ENCODE results near the gene LYST. TPM values are rescaled to one million over a fixed set of nuclear protein-coding genes. Genes with fewer than 3 reads are reported as not detected.
"Not testable (repeated sequence)": the region's sequence is repeated elsewhere in the genome, so short reads cannot be mapped to it uniquely, and the experiment has no call there.

Gene LYST
- total RNA-seq, 2 experiments from 2014 or later, result 19.0 to 21.1 TPM

- CTCF ChIA-PET, result interaction anchor here (0.6 to 1.2 kb wide), 2 partner anchors 29 to 104 kb away, joined by 3 read pairs; no protein-coding TSS in a partner anchor
- H3K27ac Mint-ChIP-seq, result no peak overlapping the region
- no peak overlapping the region for H3K4me3 Mint-ChIP-seq
- H3K27me3 Mint-ChIP-seq (ENCODE audit: low read depth), result peaks cover 6% of the 10 kb centered on the region
- no peaks in the 10 kb centered on the region for H3K36me3 Mint-ChIP-seq (ENCODE audit: low read depth)
- H3K4me1 Mint-ChIP-seq (ENCODE audit: low read depth), result peaks cover 9% of the 10 kb centered on the region
- no peak for DNase-seq
- no peaks in the 10 kb centered on the region for H3K9me3 Mint-ChIP-seq
- intact Hi-C loops (cut with micrococcal nuclease), result no loop called here
Observed at GRCh38 chr1:235631816-235632215, 234.9 kb downstream of the LYST start.

GRCh38 chr1:235628316-235629005 is 238.2 kb downstream of the LYST start:
- Mint-ChIP-seq H3K27me3 (ENCODE audit: low read depth) (peaks cover 7% of the 10 kb centered on the region), H3K9me3 (no peaks in the 10 kb centered on the region), H3K4me3 (no peak overlapping the region), H3K36me3 (ENCODE audit: low read depth) (no peaks in the 10 kb centered on the region), H3K4me1 (ENCODE audit: low read depth) (peaks cover 9% of the 10 kb centered on the region), H3K27ac (no peak overlapping the region)
- CTCF ChIA-PET, result interaction anchor here (0.7 kb wide), 1 partner anchor 136 kb away, joined by 4 read pairs; no protein-coding TSS in a partner anchor
- intact Hi-C loops (cut with micrococcal nuclease), result no loop called here
- no peak for DNase-seq

DNA sequence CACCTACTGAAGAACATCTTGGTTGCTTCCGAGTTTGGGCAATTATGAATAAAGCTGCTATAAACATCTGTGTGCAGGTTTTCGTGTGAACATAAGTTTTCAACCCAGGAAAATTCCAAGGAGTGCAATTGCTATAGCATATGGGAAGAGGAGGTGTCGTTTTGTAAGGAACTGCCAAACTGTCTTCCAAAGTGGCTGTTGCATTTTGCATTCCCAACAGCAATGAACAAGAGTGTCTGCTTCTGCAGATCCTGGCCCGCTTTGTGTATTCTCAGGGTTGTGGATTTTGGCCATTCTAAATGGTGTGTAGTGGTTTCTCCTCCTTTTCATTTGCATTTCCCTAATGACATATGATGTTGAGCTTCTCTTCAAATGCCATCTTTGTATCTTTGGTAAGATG is 240.9 kb downstream of the LYST start:
- Mint-ChIP-seq H3K9me3 (no peaks in the 10 kb centered on the region), H3K36me3 (ENCODE audit: low read depth) (no peaks in the 10 kb centered on the region), H3K27ac (no peak overlapping the region), H3K4me1 (ENCODE audit: low read depth) (no peaks in the 10 kb centered on the region), H3K27me3 (ENCODE audit: low read depth) (peaks cover 9% of the 10 kb centered on the region), H3K4me3 (no peak overlapping the region)
- CTCF ChIA-PET, result interaction anchor here (0.5 kb wide), 1 partner anchor 138 kb away, joined by 4 read pairs; no protein-coding TSS in a partner anchor
- DNase-seq, result no peak
- intact Hi-C loops (cut with micrococcal nuclease), result no loop called here

GRCh38 chr1:235625340-235625739 is 241.4 kb downstream of the LYST start:
- H3K4me1 Mint-ChIP-seq (ENCODE audit: low read depth), result no peaks in the 10 kb centered on the region
- intact Hi-C loops (cut with micrococcal nuclease), result no loop called here
- H3K9me3 Mint-ChIP-seq, result no peaks in the 10 kb centered on the region
- peaks cover 9% of the 10 kb centered on the region for H3K27me3 Mint-ChIP-seq (ENCODE audit: low read depth)
- H3K36me3 Mint-ChIP-seq (ENCODE audit: low read depth), result no peaks in the 10 kb centered on the region
- H3K27ac Mint-ChIP-seq, result no peak overlapping the region
- H3K4me3 Mint-ChIP-seq, result no peak overlapping the region
- CTCF ChIA-PET, result no interaction called here
- DNase-seq, result no peak

DNA sequence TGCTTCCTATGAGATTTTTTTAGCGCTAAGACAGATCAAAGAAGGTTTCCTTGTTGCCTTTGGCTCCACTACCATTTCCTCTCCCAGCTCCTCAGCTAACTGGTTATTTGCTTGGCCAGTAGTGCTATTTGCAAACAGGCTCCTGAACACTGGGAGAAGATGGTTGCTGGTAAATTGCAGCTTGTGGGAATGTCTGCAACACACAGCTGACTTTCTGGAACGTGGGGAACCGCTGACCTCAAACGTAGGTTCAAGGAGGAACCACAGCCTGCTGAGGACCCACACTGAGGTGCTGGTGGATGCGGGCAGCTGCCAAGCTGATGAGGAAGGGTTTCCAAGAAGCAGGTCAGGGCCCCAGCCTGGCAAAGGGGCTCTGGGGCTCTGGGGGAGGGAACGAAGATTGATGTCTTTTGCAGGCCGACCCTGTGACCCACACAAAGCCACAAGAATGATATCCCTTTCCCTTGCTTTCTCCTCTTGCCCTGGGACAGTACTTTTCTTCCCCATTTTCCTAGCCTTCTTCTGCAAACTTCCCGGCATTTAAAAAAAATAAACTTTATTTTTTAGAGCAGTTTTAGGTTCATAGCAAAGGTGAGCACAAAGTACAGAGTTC is 241.9 kb downstream of the LYST start:
- intact Hi-C loops (cut with micrococcal nuclease), result no loop called here
- H3K27me3 Mint-ChIP-seq (ENCODE audit: low read depth), result peaks cover 7% of the 10 kb centered on the region
- no peaks in the 10 kb centered on the region for H3K4me1 Mint-ChIP-seq (ENCODE audit: low read depth)
- H3K36me3 Mint-ChIP-seq (ENCODE audit: low read depth), result no peaks in the 10 kb centered on the region
- H3K4me3 Mint-ChIP-seq, result no peak overlapping the region
- CTCF ChIA-PET, result no interaction called here
- H3K27ac Mint-ChIP-seq, result no peak overlapping the region
- no peak for DNase-seq
- H3K9me3 Mint-ChIP-seq, result no peaks in the 10 kb centered on the region

DNA sequence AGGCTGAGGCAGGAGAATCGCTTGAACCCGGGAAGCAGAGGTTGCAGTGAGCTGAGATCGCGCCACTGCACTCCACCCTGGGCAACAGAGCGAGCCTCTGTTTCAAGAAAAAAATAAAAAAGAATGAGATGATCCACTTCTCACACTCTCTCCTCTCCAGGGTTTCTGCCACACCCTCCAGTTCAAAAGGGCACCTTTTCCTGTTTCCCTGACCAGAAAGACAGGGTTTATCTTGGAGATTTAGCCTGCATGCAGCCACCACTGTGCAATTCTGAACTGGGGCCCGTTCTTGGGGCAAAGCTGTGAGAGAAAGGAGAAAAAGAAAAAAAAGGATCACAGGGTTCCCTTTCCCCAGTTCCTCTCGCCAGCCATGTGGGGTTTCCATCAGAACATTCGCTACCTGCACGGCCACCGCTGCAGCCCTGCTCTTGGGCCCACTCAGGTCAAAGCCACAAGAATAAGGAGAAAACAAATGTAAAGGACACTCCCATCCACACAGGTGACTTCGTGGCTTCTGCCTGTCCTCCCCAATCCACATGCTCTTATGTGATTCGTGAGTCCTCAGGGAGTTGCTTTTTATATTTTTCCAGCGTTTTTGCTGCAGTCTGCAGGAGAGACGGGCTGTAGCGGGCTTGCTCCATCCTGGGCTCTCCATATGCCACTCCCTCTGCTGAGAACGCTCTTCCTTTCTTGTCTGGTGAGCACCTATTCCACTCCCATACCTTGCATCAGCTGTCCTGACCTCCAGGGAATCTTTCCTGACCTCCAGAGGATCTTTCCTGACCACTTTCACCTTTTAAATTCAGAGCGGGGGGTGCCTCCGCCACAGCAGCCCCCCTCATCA is 243.5 kb downstream of the LYST start:
- no peaks in the 10 kb centered on the region for H3K4me1 Mint-ChIP-seq (ENCODE audit: low read depth)
- intact Hi-C loops (cut with micrococcal nuclease), result no loop called here
- peaks cover 6% of the 10 kb centered on the region for H3K27me3 Mint-ChIP-seq (ENCODE audit: low read depth)
- H3K4me3 Mint-ChIP-seq, result no peak overlapping the region
- H3K36me3 Mint-ChIP-seq (ENCODE audit: low read depth), result no peaks in the 10 kb centered on the region
- no peak for DNase-seq
- H3K27ac Mint-ChIP-seq, result no peak overlapping the region
- CTCF ChIA-PET, result interaction anchor here (0.7 to 1.1 kb wide), 2 partner anchors 160 to 206 kb away, joined by 3 to 4 read pairs; no protein-coding TSS in a partner anchor
- H3K9me3 Mint-ChIP-seq, result no peaks in the 10 kb centered on the region

- H3K4me3 Mint-ChIP-seq, H3K27ac Mint-ChIP-seq: not testable (repeated sequence)
- CTCF ChIA-PET, result interaction anchor here (0.5 kb wide), 1 partner anchor 150 kb away, joined by 3 read pairs; no protein-coding TSS in a partner anchor
Observed at GRCh38 chr1:235619149-235619548, 247.6 kb downstream of the LYST start.

GRCh38 chr1:235617808-235618207 is 248.9 kb downstream of the LYST start:
- Mint-ChIP-seq H3K27ac (no peak overlapping the region), H3K9me3 (no peaks in the 10 kb centered on the region), H3K27me3 (ENCODE audit: low read depth) (no peaks in the 10 kb centered on the region), H3K4me1 (ENCODE audit: low read depth) (no peaks in the 10 kb centered on the region), H3K4me3 (no peak overlapping the region), H3K36me3 (ENCODE audit: low read depth) (no peaks in the 10 kb centered on the region)
- intact Hi-C loops (cut with micrococcal nuclease), result no loop called here
- CTCF ChIA-PET, result no interaction called here
- no peak for DNase-seq

More at GRCh38 chr1:235619149-235619548, 247.6 kb downstream of the LYST start:
- DNase-seq; H3K36me3 Mint-ChIP-seq (ENCODE audit: low read depth); intact Hi-C loops (cut with micrococcal nuclease); H3K27me3 Mint-ChIP-seq (ENCODE audit: low read depth); H3K4me1 Mint-ChIP-seq (ENCODE audit: low read depth); H3K9me3 Mint-ChIP-seq: not testable (repeated sequence)

- no peaks in the 10 kb centered on the region for H3K9me3 Mint-ChIP-seq
- H3K27me3 Mint-ChIP-seq (ENCODE audit: low read depth), result no peaks in the 10 kb centered on the region
- H3K4me1 Mint-ChIP-seq (ENCODE audit: low read depth), result no peaks in the 10 kb centered on the region
- no peaks in the 10 kb centered on the region for H3K36me3 Mint-ChIP-seq (ENCODE audit: low read depth)
- no peak overlapping the region for H3K4me3 Mint-ChIP-seq
- no peak overlapping the region for H3K27ac Mint-ChIP-seq
- CTCF ChIA-PET, result no interaction called here
- no peak for DNase-seq
- intact Hi-C loops (cut with micrococcal nuclease), result no loop called here
Observed at GRCh38 chr1:235617140-235617539, 249.6 kb downstream of the LYST start.

DNA sequence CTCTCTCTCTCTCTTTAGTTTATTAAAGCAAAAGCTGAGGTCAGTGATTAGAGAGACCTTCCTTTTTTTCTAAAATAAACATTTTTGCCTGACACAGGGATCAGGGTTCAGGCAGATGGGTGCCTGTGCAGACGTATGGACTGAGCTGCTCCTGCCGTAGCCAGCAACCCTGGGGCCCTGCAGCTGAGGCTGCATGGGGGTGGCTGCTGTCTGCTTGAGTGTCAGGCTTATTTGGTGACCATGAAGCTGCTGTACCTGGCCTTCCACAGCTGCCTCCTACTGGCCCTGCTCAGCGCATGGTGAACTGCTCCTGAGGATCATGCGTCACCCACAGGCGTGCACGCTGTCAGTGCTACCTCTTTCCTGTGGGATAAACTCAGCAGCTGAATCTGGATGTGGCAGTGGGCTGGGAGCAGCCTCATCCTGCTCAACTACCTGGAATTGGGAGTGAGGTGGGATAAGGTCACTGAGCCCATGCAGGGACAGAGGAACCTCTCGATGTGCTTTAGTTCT is 252.2 kb downstream of the LYST start:
- no peaks in the 10 kb centered on the region for H3K9me3 Mint-ChIP-seq
- no peak overlapping the region for H3K4me3 Mint-ChIP-seq
- no peaks in the 10 kb centered on the region for H3K27me3 Mint-ChIP-seq (ENCODE audit: low read depth)
- CTCF ChIA-PET, result interaction anchor here (0.6 to 1.6 kb wide), 2 partner anchors 15 to 46 kb away, joined by 4 read pairs; no protein-coding TSS in a partner anchor
- intact Hi-C loops (cut with micrococcal nuclease), result no loop called here
- no peak overlapping the region for H3K27ac Mint-ChIP-seq
- no peaks in the 10 kb centered on the region for H3K4me1 Mint-ChIP-seq (ENCODE audit: low read depth)
- no peak for DNase-seq
- no peaks in the 10 kb centered on the region for H3K36me3 Mint-ChIP-seq (ENCODE audit: low read depth)

- CTCF ChIA-PET, result interaction anchor here (0.9 to 1.6 kb wide), 3 partner anchors 12 to 132 kb away, joined by 4 to 6 read pairs (median 4); no protein-coding TSS in a partner anchor
- H3K9me3 Mint-ChIP-seq, result no peaks in the 10 kb centered on the region
Observed at GRCh38 chr1:235613602-235614001, 253.1 kb downstream of the LYST start.

GRCh38 chr1:235612761-235613160 is 253.9 kb downstream of the LYST start:
- intact Hi-C loops (cut with micrococcal nuclease), result no loop called here
- no peak for DNase-seq
- no peaks in the 10 kb centered on the region for H3K9me3 Mint-ChIP-seq
- H3K4me1 Mint-ChIP-seq (ENCODE audit: low read depth), result no peaks in the 10 kb centered on the region
- CTCF ChIA-PET, result interaction anchor here (1.0 kb wide), 1 partner anchor 12 kb away, joined by 4 read pairs; no protein-coding TSS in a partner anchor
- no peak overlapping the region for H3K27ac Mint-ChIP-seq
- no peak overlapping the region for H3K4me3 Mint-ChIP-seq
- H3K27me3 Mint-ChIP-seq (ENCODE audit: low read depth), result no peaks in the 10 kb centered on the region
- no peaks in the 10 kb centered on the region for H3K36me3 Mint-ChIP-seq (ENCODE audit: low read depth)

More at GRCh38 chr1:235613602-235614001, 253.1 kb downstream of the LYST start:
- intact Hi-C loops (cut with micrococcal nuclease), result no loop called here
- no peaks in the 10 kb centered on the region for H3K36me3 Mint-ChIP-seq (ENCODE audit: low read depth)
- no peak overlapping the region for H3K27ac Mint-ChIP-seq
- no peak overlapping the region for H3K4me3 Mint-ChIP-seq
- no peaks in the 10 kb centered on the region for H3K4me1 Mint-ChIP-seq (ENCODE audit: low read depth)
- DNase-seq, result no peak
- H3K27me3 Mint-ChIP-seq (ENCODE audit: low read depth), result no peaks in the 10 kb centered on the region

Data from activated naive CD4-positive, alpha-beta T cell treated with anti-CD3 and anti-CD28 coated beads for 36 hours (primary cell).